NCI-H1694 treated with DMSO at 0.1 percent for 48 hours (cell line): ENCODE measurements around the gene DRGX.

Source experiments
- DNase-seq: peaks from one replicate; lab custom pipeline; 2025; lab: John Stamatoyannopoulos, UW

The DRGX gene

GRCh38 chr10:49382226-49382625 is 13.7 kb downstream of the DRGX start:
- DNase-seq: no peak

GRCh38 chr10:49381111-49381900 is 14.6 kb downstream of the DRGX start:
- no peak for DNase-seq

GRCh38 chr10:49379596-49380410 is 16.1 kb downstream of the DRGX start:
- DNase-seq: no peak

GRCh38 chr10:49377256-49377655 is 18.6 kb downstream of the DRGX start:
- no peak for DNase-seq

GRCh38 chr10:49375611-49376010 is 20.3 kb downstream of the DRGX start:
- DNase-seq: no peak

GRCh38 chr10:49374740-49375139 is 21.1 kb downstream of the DRGX start:
- no peak for DNase-seq

GRCh38 chr10:49373361-49373760 is 22.5 kb downstream of the DRGX start:
- no peak for DNase-seq

- DNase-seq: no peak
These were observed 23.9 kb downstream of the DRGX start for GRCh38 chr10:49371967-49372366.

GRCh38 chr10:49370326-49371100 is 25.4 kb downstream of the DRGX start:
- no peak for DNase-seq

GRCh38 chr10:49369216-49370162 is 26.4 kb downstream of the DRGX start:
- no peak for DNase-seq

GRCh38 chr10:49368256-49368655 is 27.6 kb downstream of the DRGX start:
- no peak for DNase-seq

GRCh38 chr10:49367600-49367999 is 28.3 kb downstream of the DRGX start:
- no peak for DNase-seq

- DNase-seq: no peak
These were observed 29.4 kb downstream of the DRGX start for GRCh38 chr10:49366460-49366859.

- no peak for DNase-seq
These were observed 30.0 kb downstream of the DRGX start for GRCh38 chr10:49365675-49366415.

GRCh38 chr10:49365275-49365674 is 30.6 kb downstream of the DRGX start:
- DNase-seq: no peak

GRCh38 chr10:49364747-49365146 is 31.1 kb downstream of the DRGX start:
- DNase-seq: no peak

GRCh38 chr10:49364051-49364450 is 31.8 kb downstream of the DRGX start:
- no peak for DNase-seq

GRCh38 chr10:49363309-49364031 is 32.4 kb downstream of the DRGX start:
- DNase-seq: no peak

GRCh38 chr10:49362596-49363260 is 33.2 kb downstream of the DRGX start:
- no peak for DNase-seq
